Measurements from ENCODE around the gene RIPK1. TPM values are rescaled to one million over a fixed set of nuclear protein-coding genes. Genes with fewer than 3 reads are reported as not detected.

Gene RIPK1
- total and polyA plus RNA-seq, 9 of the 15 experiments (the other 6 are each of a cell fraction or from before 2014, with no cell fraction given): 3.8 to 24.9 (median 17.7) TPM

DNA sequence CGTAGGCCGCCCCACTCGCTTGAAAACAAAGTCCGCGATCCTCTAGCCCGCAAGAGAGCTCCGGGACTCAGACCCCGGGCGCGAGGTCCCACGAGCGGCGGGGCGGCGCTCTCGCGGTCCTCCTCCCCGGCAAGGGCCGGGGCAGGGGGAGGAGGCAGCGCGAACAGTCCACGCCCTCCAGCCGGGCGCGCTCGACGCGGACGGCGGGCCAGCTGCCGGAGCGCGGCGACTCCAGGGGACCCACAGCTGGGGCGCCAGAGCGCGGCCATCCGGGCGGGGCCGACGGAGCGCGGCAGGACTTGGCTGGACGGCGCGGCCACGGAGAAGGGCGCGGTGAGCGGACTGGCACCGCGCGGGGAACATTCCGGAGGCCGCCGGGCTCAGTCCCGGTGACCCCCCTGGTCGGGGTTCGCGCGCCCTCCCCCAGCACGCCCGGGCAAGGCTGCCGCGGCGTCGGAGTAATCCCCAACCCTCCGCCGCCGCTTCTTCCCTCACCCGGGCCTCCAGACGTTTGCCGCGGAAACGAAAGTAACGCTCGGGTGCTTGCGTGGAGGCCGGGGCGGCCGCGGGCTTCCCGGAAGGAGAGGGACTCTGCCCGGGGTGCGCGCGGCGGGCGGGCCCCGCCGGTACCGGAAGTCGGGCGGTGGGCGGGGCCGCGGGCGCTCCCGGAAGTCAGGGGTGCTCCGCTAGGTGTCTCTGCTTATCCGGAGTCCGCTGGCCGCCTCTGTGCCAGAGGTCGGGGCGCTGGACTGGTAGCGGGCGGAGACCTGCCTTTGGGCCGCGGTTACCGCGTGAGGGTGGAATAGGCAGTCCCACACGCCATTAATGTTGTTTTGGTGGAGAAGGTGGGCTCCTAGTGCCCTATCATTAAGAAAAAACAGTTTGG lies at the start of gene RIPK1 (continued):
- TF ChIP-seq CHD7 (IDR thresholded peaks at IDR 0.05; ENCODE audit: low read depth, low read length): no peak
- TF ChIP-seq, protein P1, sequence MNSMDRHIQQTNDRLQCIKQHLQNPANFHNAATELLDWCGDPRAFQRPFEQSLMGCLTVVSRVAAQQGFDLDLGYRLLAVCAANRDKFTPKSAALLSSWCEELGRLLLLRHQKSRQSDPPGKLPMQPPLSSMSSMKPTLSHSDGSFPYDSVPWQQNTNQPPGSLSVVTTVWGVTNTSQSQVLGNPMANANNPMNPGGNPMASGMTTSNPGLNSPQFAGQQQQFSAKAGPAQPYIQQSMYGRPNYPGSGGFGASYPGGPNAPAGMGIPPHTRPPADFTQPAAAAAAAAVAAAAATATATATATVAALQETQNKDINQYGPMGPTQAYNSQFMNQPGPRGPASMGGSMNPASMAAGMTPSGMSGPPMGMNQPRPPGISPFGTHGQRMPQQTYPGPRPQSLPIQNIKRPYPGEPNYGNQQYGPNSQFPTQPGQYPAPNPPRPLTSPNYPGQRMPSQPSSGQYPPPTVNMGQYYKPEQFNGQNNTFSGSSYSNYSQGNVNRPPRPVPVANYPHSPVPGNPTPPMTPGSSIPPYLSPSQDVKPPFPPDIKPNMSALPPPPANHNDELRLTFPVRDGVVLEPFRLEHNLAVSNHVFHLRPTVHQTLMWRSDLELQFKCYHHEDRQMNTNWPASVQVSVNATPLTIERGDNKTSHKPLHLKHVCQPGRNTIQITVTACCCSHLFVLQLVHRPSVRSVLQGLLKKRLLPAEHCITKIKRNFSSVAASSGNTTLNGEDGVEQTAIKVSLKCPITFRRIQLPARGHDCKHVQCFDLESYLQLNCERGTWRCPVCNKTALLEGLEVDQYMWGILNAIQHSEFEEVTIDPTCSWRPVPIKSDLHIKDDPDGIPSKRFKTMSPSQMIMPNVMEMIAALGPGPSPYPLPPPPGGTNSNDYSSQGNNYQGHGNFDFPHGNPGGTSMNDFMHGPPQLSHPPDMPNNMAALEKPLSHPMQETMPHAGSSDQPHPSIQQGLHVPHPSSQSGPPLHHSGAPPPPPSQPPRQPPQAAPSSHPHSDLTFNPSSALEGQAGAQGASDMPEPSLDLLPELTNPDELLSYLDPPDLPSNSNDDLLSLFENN (IDR thresholded peaks at IDR 0.05; ENCODE audit: low read depth in 2 of 2, low read length in 2 of 2): 0 out of 4 replicates have a peak, but pooled peaks of 1 of the 2 experiments have one; percentile 57
- TF ChIP-seq TSC22D4 (tag; IDR thresholded peaks at IDR 0.05): no peak
- TF ChIP-seq ZNF668 (CRISPR knock-in tag; IDR thresholded peaks at IDR 0.05): no peak
- peak; percentile 56 for TF ChIP-seq NCOR1 (IDR thresholded peaks at IDR 0.05)
- no peak for TF ChIP-seq ZNF175 (CRISPR knock-in tag; IDR thresholded peaks at IDR 0.05; ENCODE audit: low read depth)
- no peak for TF ChIP-seq ADNP (tag; IDR thresholded peaks at IDR 0.05)
- TF ChIP-seq ZNF764 (CRISPR knock-in tag; IDR thresholded peaks at IDR 0.05; ENCODE audit: low read depth): 0 out of 2 replicates have a peak, but pooled peaks have one; percentile 8
- peak; percentile 99 for TF ChIP-seq ZFX (CRISPR knock-in tag; IDR thresholded peaks at IDR 0.05)
